Activated CD8-positive, alpha-beta T cell treated with anti-CD3 and anti-CD28 coated beads for 36 hours (primary cell): ENCODE results near the gene PYDC1. TPM values are rescaled to one million over a fixed set of nuclear protein-coding genes. Genes with fewer than 3 reads are reported as not detected.
A peak's percentile ranks its signal among the peaks of the same experiment; 100 is the strongest.
"Not testable (repeated sequence)": the region's sequence is repeated elsewhere in the genome, so short reads cannot be mapped to it uniquely, and the experiment has no call there.

Source experiments
- ATAC-seq: fragments of 200-7000 bp; cut with Tn5 transposase; one replicate; pipeline ENCODE4 v1.10.0; 2021; ENCODE audit warnings: mild to moderate bottlenecking, moderate library complexity
- CTCF ChIA-PET: fragments of 350-600 bp; sonication (Branson Sonifier 250); formaldehyde crosslinking; loops from one replicate; lab custom pipeline; 2021; ENCODE audit warnings: antibody characterized with exemption; lab: Charles Lee
- POLR2A ChIA-PET: fragments of 350-600 bp; sonication (Branson Sonifier 250); formaldehyde crosslinking; loops from one replicate; lab custom pipeline; 2021; ENCODE audit warnings: antibody characterized with exemption; lab: Charles Lee
- DNase-seq: peaks from one replicate; pipeline ENCODE4 v3.0.0-alpha.2; 2020
- H3K27ac Mint-ChIP-seq: one replicate; pipeline ENCODE4 v1.8.0; 2021; ENCODE audit warnings: mild to moderate bottlenecking, mixed read lengths
- H3K27me3 Mint-ChIP-seq: one replicate; pipeline ENCODE4 v1.8.0; 2021; ENCODE audit warnings: mixed read lengths
- H3K36me3 Mint-ChIP-seq: one replicate; pipeline ENCODE4 v1.8.0; 2021; ENCODE audit warnings: low read depth, mixed read lengths
- H3K4me1 Mint-ChIP-seq: one replicate; pipeline ENCODE4 v1.8.0; 2021; ENCODE audit warnings: low read depth, mixed read lengths
- H3K4me3 Mint-ChIP-seq: one replicate; pipeline ENCODE4 v1.8.0; 2021; ENCODE audit warnings: mild to moderate bottlenecking, moderate library complexity, mixed read lengths
- H3K9me3 Mint-ChIP-seq: one replicate; pipeline ENCODE4 v1.8.0; 2021; ENCODE audit warnings: mixed read lengths
- CTCF ChIP-seq: fragments of 200-600 bp; IDR thresholded peaks from one replicate; pipeline ENCODE4 v1.8.0; 2022; ENCODE audit warnings: antibody characterized with exemption, mild to moderate bottlenecking
- intact Hi-C: fragments of 100-400 bp; cut with micrococcal nuclease; formaldehyde crosslinking; loops from one replicate; pipeline ENCODE4 v1.10.0; 2022
- total RNA-seq, 2 experiments: library from RNA; stranded (reverse); gene quantifications; one replicate each; pipeline ENCODE4 v1.2.3, GENCODE V29; 2021

The PYDC1 gene
- total RNA-seq, 2 experiments from 2014 or later = not detected

- H3K9me3 Mint-ChIP-seq = no peaks in the 10 kb centered on the region
- CTCF ChIA-PET = interaction anchor here (0.9 to 3.0 kb wide), 14 partner anchors 11 to 667 kb away, joined by 3 to 12 read pairs (median 4); partner anchors contain the start of gene ZNF843
- peaks cover 42% of the 10 kb centered on the region for H3K4me1 Mint-ChIP-seq
- H3K27me3 Mint-ChIP-seq = no peaks in the 10 kb centered on the region
- intact Hi-C loops = loop anchor here (10.0 kb wide), 1 partner anchor 243 kb away; the partner anchor contains the start of gene ZNF843
- H3K4me3 Mint-ChIP-seq = peak overlapping the region; percentile 75
- TF ChIP-seq CTCF = no peak
- peak overlapping the region; percentile 47 for H3K27ac Mint-ChIP-seq
- H3K36me3 Mint-ChIP-seq = peaks cover 16% of the 10 kb centered on the region
- peak; percentile 46 for DNase-seq
- peak; percentile 58 for ATAC-seq
- POLR2A ChIA-PET = interaction anchor here (0.7 to 17.2 kb wide), 17 partner anchors 9 to 276 kb away, joined by 3 to 482 read pairs (median 4); partner anchors contain the start of genes FUS, KAT8 and TRIM72
Observed at GRCh38 chr16:31201582-31202413, 15.1 kb downstream of the PYDC1 start.

- DNase-seq (peak; percentile 75), ATAC-seq (peak; percentile 60)
- TF ChIP-seq CTCF = no peak
- H3K27me3 Mint-ChIP-seq = no peaks in the 10 kb centered on the region
- peaks cover 23% of the 10 kb centered on the region for H3K36me3 Mint-ChIP-seq
- ChIA-PET CTCF (interaction anchor here (0.6 to 3.0 kb wide), 13 partner anchors 11 to 668 kb away, joined by 3 to 10 read pairs (median 4); partner anchors contain the start of genes COX6A2 and ZNF843), POLR2A (interaction anchor here (0.7 to 17.2 kb wide), 12 partner anchors 8 to 275 kb away, joined by 3 to 482 read pairs (median 4); partner anchors contain the start of genes FUS, KAT8 and TRIM72)
- peak overlapping the region; percentile 75 for H3K4me3 Mint-ChIP-seq
- H3K27ac Mint-ChIP-seq = peak overlapping the region; percentile 6
- intact Hi-C loops = loop anchor here (10.0 kb wide), 1 partner anchor 244 kb away; the partner anchor contains the start of gene ZNF843
- peaks cover 44% of the 10 kb centered on the region for H3K4me1 Mint-ChIP-seq
- H3K9me3 Mint-ChIP-seq = no peaks in the 10 kb centered on the region
Observed at GRCh38 chr16:31200821-31201568, 15.9 kb downstream of the PYDC1 start.

GRCh38 chr16:31200111-31200510, 16.8 kb downstream of the PYDC1 start:
- ChIA-PET POLR2A (interaction anchor here (1.5 to 17.2 kb wide), 5 partner anchors 8 to 159 kb away, joined by 3 to 482 read pairs (median 17); partner anchors contain the start of gene FUS), CTCF (interaction anchor here (1.3 to 3.0 kb wide), 5 partner anchors 58 to 668 kb away, joined by 4 to 10 read pairs (median 6); partner anchors contain the start of gene ZNF843)
- Mint-ChIP-seq H3K36me3 (peaks cover 28% of the 10 kb centered on the region), H3K4me1 (peaks cover 48% of the 10 kb centered on the region), H3K27ac (peak overlapping the region; percentile 54)
- not testable (repeated sequence) for H3K4me3 Mint-ChIP-seq, H3K27me3 Mint-ChIP-seq, H3K9me3 Mint-ChIP-seq, ATAC-seq, DNase-seq
- intact Hi-C loops = loop anchor here (10.0 kb wide), 1 partner anchor 245 kb away; the partner anchor contains the start of gene ZNF843

GRCh38 chr16:31199430-31200041, 17.4 kb downstream of the PYDC1 start:
- H3K9me3 Mint-ChIP-seq = no peaks in the 10 kb centered on the region
- H3K36me3 Mint-ChIP-seq = peaks cover 34% of the 10 kb centered on the region
- peaks cover 52% of the 10 kb centered on the region for H3K4me1 Mint-ChIP-seq
- intact Hi-C loops = loop anchor here (10.0 kb wide), 1 partner anchor 245 kb away; the partner anchor contains the start of gene ZNF843
- DNase-seq = no peak
- no peaks in the 10 kb centered on the region for H3K27me3 Mint-ChIP-seq
- H3K4me3 Mint-ChIP-seq = no peak overlapping the region
- no peak for TF ChIP-seq CTCF
- POLR2A ChIA-PET = interaction anchor here (0.6 to 17.2 kb wide), 9 partner anchors 7 to 201 kb away, joined by 3 to 482 read pairs (median 6); partner anchors contain the start of genes FUS, PYDC1 and TRIM72
- H3K27ac Mint-ChIP-seq = peak overlapping the region; percentile 54
- no peak for ATAC-seq
- CTCF ChIA-PET = interaction anchor here (1.6 to 2.0 kb wide), 2 partner anchors 12 to 58 kb away, joined by 4 read pairs; no protein-coding TSS in a partner anchor
